Measurements from ENCODE around the gene ZNF304.
"Not testable (repeated sequence)": the region's sequence is repeated elsewhere in the genome, so short reads cannot be mapped to it uniquely, and the experiment has no call there.

Gene ZNF304

DNA sequence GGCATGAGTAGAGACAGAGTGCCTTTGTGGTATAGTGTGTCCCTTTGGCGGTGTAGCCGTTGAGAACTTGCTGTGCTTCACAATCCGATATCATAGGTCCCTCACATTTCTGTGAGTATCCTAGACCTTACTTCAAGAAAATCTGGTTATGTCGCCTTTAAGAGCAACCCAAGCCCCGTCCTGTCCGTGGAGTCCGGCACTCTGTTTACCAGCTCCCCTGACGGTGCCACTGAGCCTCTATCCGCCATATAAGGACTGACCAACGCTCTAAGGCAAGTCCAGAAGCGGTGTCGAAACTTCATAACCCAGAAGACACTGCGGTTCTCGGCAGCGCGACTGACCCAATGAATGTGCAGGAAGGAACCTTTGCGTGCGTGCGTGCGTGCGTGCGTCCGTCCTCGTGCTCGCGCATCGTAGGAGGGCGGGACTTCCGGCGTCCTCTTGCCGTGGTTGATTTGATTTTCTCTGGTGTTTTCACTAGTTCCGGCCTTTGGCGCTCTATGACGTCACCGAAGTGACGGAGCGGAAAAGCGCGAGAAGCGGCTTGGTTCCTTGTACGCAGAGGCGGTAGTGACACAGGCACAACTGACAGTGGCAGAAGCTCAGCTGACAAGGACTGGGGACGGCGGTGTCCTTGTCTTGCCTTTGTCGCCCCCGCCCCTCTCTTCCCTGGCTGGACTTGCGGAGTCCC, 12.1 kb downstream of the ZNF304 start, which contains the start of the genes TRAPPC2B and ZNF547:
Gene TRAPPC2B (plus strand): TSS at position 555 of the 691 bp plus-strand sequence. CDS start 1,283 bp downstream, outside the sequence.
Gene ZNF547 (plus strand): TSS at position 555 of the 691 bp plus-strand sequence. CDS start 5,005 bp downstream, outside the sequence.
- DNase-seq = peak; percentile 83

- no peak for DNase-seq
Observed at GRCh38 chr19:57363688-57364181, 12.7 kb downstream of the ZNF304 start.

GRCh38 chr19:57366776-57367175, 15.7 kb downstream of the ZNF304 start:
- DNase-seq = no peak

GRCh38 chr19:57374179-57374578, 23.1 kb downstream of the ZNF304 start:
- DNase-seq = no peak

GRCh38 chr19:57374647-57375046, 23.6 kb downstream of the ZNF304 start:
- DNase-seq = not testable (repeated sequence)

- no peak for DNase-seq
Observed at GRCh38 chr19:57376151-57376550, 25.1 kb downstream of the ZNF304 start.

- DNase-seq = no peak
Observed at GRCh38 chr19:57377498-57378146, 26.6 kb downstream of the ZNF304 start.

GRCh38 chr19:57380923-57381322, 29.9 kb downstream of the ZNF304 start:
- DNase-seq = no peak

DNA sequence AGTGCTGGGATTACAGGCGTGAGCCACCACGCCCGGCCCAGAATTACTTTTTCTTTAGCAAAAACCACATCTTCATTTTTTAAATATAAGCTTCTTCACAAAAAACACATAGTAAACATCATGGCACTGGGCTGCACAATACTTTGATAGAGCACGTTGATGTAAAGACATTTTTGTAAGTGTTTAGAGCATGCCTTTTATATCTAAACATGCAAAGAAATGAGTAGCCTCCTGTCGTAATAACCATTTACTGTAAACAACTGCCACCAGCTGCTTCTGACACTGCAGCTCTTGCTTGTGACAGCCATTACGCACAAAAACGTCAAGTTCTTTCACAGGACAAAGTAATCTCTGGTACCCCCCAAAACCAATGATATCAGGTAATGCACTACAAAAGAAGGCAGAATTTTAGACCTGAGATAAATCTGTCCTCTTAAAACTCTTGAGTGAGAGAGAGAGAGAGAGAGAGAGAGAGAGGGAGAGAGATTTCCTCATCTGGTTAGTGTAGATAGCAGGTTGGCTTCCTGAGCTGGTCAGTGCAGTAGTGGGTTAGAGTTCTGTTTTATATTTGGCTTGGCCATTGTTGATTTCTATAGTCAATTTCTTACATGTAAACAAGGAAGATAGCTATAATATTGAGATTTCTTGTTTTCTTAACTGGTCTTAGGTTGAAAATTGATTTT, 31.9 kb downstream of the ZNF304 start:
- DNase-seq = no peak

DNA sequence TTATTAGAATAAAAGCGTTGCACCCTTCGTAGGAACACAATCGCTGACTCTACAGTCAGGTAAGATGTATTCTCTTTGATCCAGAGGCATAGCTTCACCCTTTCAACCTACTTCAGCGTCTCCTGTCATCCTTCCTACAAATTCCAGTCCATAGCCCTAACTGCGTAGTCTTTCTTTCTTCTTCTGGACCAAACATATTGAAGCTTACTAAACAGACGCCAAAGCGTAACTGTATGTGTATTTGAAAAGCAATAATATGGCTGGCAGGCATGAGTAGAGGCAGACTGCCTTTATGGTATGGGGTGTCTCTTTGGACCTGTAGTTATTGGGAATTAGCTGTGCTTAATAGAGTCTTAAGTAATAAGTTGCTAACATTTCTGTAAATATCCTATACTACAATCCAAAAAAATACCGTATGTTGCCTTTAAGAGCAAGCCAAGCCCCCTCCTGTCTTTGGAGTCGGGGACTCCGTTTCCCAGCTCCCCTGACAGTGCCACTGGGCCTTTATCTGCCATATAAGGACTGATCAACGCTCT, 38.2 kb downstream of the ZNF304 start:
- DNase-seq = no peak

- peak; percentile 91 for DNase-seq
Observed at GRCh38 chr19:57389730-57390598, 38.9 kb downstream of the ZNF304 start, which contains the start of gene ZNF548. ZNF548 (plus strand) TSS chr19:57389854; CDS start chr19:57390100, 246 bp downstream.

- DNase-seq = no peak
Observed at GRCh38 chr19:57395710-57396109, 44.6 kb downstream of the ZNF304 start.

DNA sequence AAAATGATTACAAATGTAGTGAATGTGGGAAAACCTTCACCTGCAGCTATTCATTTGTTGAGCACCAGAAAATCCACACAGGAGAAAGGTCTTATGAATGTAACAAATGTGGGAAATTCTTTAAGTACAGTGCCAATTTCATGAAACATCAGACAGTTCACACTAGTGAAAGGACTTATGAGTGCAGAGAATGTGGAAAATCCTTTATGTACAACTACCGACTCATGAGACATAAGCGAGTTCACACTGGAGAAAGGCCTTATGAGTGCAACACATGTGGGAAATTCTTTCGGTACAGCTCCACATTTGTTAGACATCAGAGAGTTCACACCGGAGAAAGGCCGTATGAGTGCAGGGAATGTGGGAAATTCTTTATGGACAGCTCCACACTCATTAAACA, 47.8 kb downstream of the ZNF304 start:
- DNase-seq = no peak

DNA sequence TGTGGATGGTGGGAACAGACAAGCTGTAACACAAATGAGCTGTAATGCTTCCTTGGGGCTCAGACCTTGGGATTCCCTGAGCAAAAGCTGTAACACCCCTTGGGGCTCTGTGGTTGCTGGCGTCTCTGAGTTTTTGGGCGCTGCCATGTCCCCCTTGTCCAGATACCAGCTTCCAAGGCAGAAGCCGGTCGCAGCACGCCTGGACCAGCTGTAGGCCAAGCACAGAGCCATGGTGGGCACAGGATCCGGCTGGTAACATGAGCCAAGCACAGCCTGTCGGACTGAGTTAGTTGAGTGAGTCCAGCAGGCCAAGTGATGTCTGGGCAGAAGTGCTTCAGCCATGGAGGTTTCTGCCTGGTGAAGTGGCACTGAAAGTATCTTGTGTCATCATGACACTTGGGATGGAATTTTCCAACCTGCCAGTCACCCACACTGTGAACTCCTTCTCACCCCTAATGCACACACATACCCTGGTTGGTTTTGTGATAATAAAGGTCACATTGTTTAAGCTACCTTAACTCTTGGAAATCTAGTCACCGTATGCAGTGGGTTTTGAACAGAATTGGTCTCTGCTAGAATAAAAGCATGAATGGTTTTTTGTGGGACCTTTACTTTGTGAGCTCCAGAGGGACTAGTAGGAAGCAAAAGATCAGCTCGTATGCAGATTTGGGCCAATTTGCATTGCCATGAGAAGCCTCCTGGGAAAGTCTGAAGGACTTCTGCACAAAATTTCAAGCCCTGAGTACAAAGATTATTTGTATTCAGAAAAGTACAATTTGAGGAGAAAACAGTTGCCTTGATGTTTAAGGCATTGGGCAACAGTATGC, 52.9 kb downstream of the ZNF304 start:
- no peak for DNase-seq

- no peak for DNase-seq
Observed at GRCh38 chr19:57406516-57407123, 55.5 kb downstream of the ZNF304 start.

Measured in SIG-M5 (cell line).